IMR-90 (cell line): Measurements from ENCODE around the gene ENOX1. TPM values are rescaled to one million over a fixed set of nuclear protein-coding genes. Genes with fewer than 3 reads are reported as not detected.

Source experiments
- ATAC-seq: fragments of 200-7000 bp; cut with Tn5 transposase; 2 replicates; pipeline ENCODE4 v1.9.1; 2020; ENCODE audit warnings: low read depth, mild to moderate bottlenecking, moderate library complexity
- BruUV-seq: library from RNA; stranded (reverse); fragments of 400-500 nt; replicated peaks from 2 replicates; lab custom pipeline; 2021; lab: Mats Ljungman, UMichigan
- CTCF ChIA-PET: fragments of 300-600 bp; formaldehyde crosslinking; extraction: SDS; loops from one replicate; lab custom pipeline; 2021; ENCODE audit warnings: antibody characterized with exemption; lab: Yijun Ruan, JAX
- POLR2A ChIA-PET: fragments of 300-600 bp; sonication (Branson Sonifier 250); formaldehyde crosslinking; loops from one replicate; lab custom pipeline; 2022; ENCODE audit warnings: antibody characterized with exemption; ENCODE audit not compliant: unreplicated experiment; lab: Charles Lee
- DNase-seq: peaks from one replicate; pipeline ENCODE4 v3.0.0; 2013
- H2AFZ ChIP-seq: replicated peaks from 2 replicates; pipeline ENCODE3; 2013; ENCODE audit warnings: low read length, mild to moderate bottlenecking; ENCODE audit not compliant: poor library complexity
- H2AK5ac ChIP-seq: 2 replicates; pipeline ENCODE4 v1.6.1; 2013; ENCODE audit warnings: low read depth, low read length, inconsistent platforms
- H2AK9ac ChIP-seq: replicated peaks from 2 replicates; pipeline ENCODE3; 2013; ENCODE audit warnings: mild to moderate bottlenecking, low read depth, low read length, moderate library complexity; ENCODE audit not compliant: poor library complexity
- H2BK120ac ChIP-seq: 2 replicates; pipeline ENCODE4 v1.6.1; 2013; ENCODE audit warnings: low read depth, low read length, inconsistent platforms
- H2BK15ac ChIP-seq: 3 replicates; pipeline ENCODE4 v1.6.1; 2013; ENCODE audit warnings: low read depth, low read length, inconsistent platforms
- H2BK20ac ChIP-seq: 2 replicates; pipeline ENCODE4 v1.6.1; 2013; ENCODE audit warnings: low read depth, mild to moderate bottlenecking, inconsistent platforms, low read length, moderate library complexity
- H2BK5ac ChIP-seq: 2 replicates; pipeline ENCODE4 v1.6.1; 2013; ENCODE audit warnings: mild to moderate bottlenecking, low read depth, low read length, inconsistent platforms; ENCODE audit not compliant: poor library complexity, severe bottlenecking
- H3K14ac ChIP-seq: replicated peaks from 2 replicates; pipeline ENCODE4 v1.6.1; 2013; ENCODE audit warnings: low read depth, low read length, inconsistent platforms
- H3K18ac ChIP-seq: 2 replicates; pipeline ENCODE4 v1.6.1; 2013; ENCODE audit warnings: low read depth, low read length, control low read depth
- H3K23ac ChIP-seq: 2 replicates; pipeline ENCODE4 v1.6.1; 2013; ENCODE audit warnings: low read depth, low read length, inconsistent platforms
- H3K27ac ChIP-seq: 2 replicates; pipeline ENCODE4 v1.5.1; 2013; ENCODE audit warnings: mild to moderate bottlenecking, control low read depth, low read length; ENCODE audit not compliant: insufficient read depth
- H3K27me3 ChIP-seq: 2 replicates; pipeline ENCODE4 v1.6.1; 2013; ENCODE audit warnings: low read length; ENCODE audit not compliant: control insufficient read depth, insufficient read depth
- H3K36me3 ChIP-seq: 2 replicates; pipeline ENCODE4 v1.6.1; 2013; ENCODE audit warnings: low read length, mixed read lengths; ENCODE audit not compliant: control insufficient read depth, insufficient read depth
- H3K4ac ChIP-seq: 2 replicates; pipeline ENCODE4 v1.6.1; 2013; ENCODE audit warnings: low read depth, low read length, inconsistent platforms
- H3K4me1 ChIP-seq: 2 replicates; pipeline ENCODE4 v1.6.1; 2013; ENCODE audit warnings: low read length, mixed read lengths; ENCODE audit not compliant: control insufficient read depth, insufficient read depth
- H3K4me2 ChIP-seq: 2 replicates; pipeline ENCODE4 v1.6.1; 2013; ENCODE audit warnings: low read depth, mild to moderate bottlenecking, control low read depth, low read length, moderate library complexity
- H3K4me3 ChIP-seq: 2 replicates; pipeline ENCODE4 v1.5.1; 2013; ENCODE audit warnings: low read depth, mild to moderate bottlenecking, control low read depth, low read length, moderate library complexity; ENCODE audit not compliant: insufficient read depth
- H3K56ac ChIP-seq: 2 replicates; pipeline ENCODE4 v1.6.1; 2013; ENCODE audit warnings: low read length, inconsistent platforms; ENCODE audit not compliant: insufficient read depth; ENCODE audit errors: extremely low read depth
- H3K79me1 ChIP-seq, 2 experiments: 2 replicates each; pipeline ENCODE4 v1.6.1; 2013; ENCODE audit warnings: low read length in 2 of 2, inconsistent platforms in 1 of 2, low read depth in 1 of 2
- H3K9ac ChIP-seq: 2 replicates; pipeline ENCODE4 v1.6.1; 2013; ENCODE audit warnings: low read depth, low read length, control low read depth
- H3K9me1 ChIP-seq: 2 replicates; pipeline ENCODE4 v1.6.1; 2013; ENCODE audit warnings: low read length, inconsistent platforms; ENCODE audit not compliant: insufficient read depth
- H3K9me3 ChIP-seq: 2 replicates; pipeline ENCODE4 v1.6.1; 2013; ENCODE audit warnings: low read length; ENCODE audit not compliant: control insufficient read depth, insufficient read depth
- H4K20me1 ChIP-seq: 2 replicates; pipeline ENCODE4 v1.6.1; 2013; ENCODE audit warnings: low read length, inconsistent platforms; ENCODE audit not compliant: insufficient read depth
- H4K5ac ChIP-seq: 2 replicates; pipeline ENCODE4 v1.6.1; 2013; ENCODE audit warnings: mild to moderate bottlenecking, low read depth, low read length, control low read depth
- H4K8ac ChIP-seq, 2 experiments: 2 replicates each; pipeline ENCODE4 v1.6.1; 2013; ENCODE audit warnings: low read depth in 2 of 2, low read length in 2 of 2, control low read depth in 1 of 2, inconsistent platforms in 1 of 2
- H4K91ac ChIP-seq: 2 replicates; pipeline ENCODE4 v1.6.1; 2013; ENCODE audit warnings: low read depth, low read length, inconsistent platforms; ENCODE audit not compliant: insufficient read depth
- BHLHE40 ChIP-seq: fragments of 150-350 bp; IDR thresholded peaks from 2 replicates; pipeline ENCODE4 v1.6.1; 2016; ENCODE audit warnings: mild to moderate bottlenecking, low read depth, low read length
- CEBPB ChIP-seq: IDR thresholded peaks from 2 replicates; pipeline ENCODE4 v1.6.1; 2012; ENCODE audit warnings: low read depth, low read length, improper control_type of control experiment
- CHD1 ChIP-seq: IDR thresholded peaks from 2 replicates; pipeline ENCODE4 v1.6.1; 2012; ENCODE audit warnings: low read depth, low read length, improper control_type of control experiment
- CTCF ChIP-seq: conservative IDR thresholded peaks from 2 replicates; pipeline ENCODE4 v1.5.1; 2012; ENCODE audit warnings: mild to moderate bottlenecking, low read depth, low read length, improper control_type of control experiment
- ELK1 ChIP-seq: fragments of 150-350 bp; IDR thresholded peaks from 2 replicates; pipeline ENCODE4 v1.6.1; 2016; ENCODE audit warnings: low read depth, mild to moderate bottlenecking, low read length, moderate library complexity, borderline replicate concordance
- MAFK ChIP-seq: IDR thresholded peaks from 2 replicates; pipeline ENCODE4 v1.6.1; 2012; ENCODE audit warnings: low read depth, low read length, improper control_type of control experiment
- MXI1 ChIP-seq: IDR thresholded peaks from 2 replicates; pipeline ENCODE4 v1.6.1; 2012; ENCODE audit warnings: low read depth, mild to moderate bottlenecking, low read length, moderate library complexity, borderline replicate concordance
- RCOR1 ChIP-seq: IDR thresholded peaks from 2 replicates; pipeline ENCODE4 v1.6.1; 2012; ENCODE audit warnings: mild to moderate bottlenecking, low read length, improper control_type of control experiment; ENCODE audit not compliant: insufficient replicate concordance
- RFX5 ChIP-seq: IDR thresholded peaks from 2 replicates; pipeline ENCODE4 v1.8.0; 2012; ENCODE audit warnings: low read depth, mild to moderate bottlenecking, low read length, moderate library complexity
- SMC3 ChIP-seq: fragments of 150-350 bp; IDR thresholded peaks from 2 replicates; pipeline ENCODE4 v1.6.1; 2016; ENCODE audit warnings: low read depth, mild to moderate bottlenecking, antibody characterized with exemption, low read length, moderate library complexity
- WGBS, 2 experiments: methylation state at CpG; one replicate each; pipeline versions ENCODE4 v1.1.5 to v1.1.7; 2013; ENCODE audit warnings: missing lambda C conversion rate in 2 of 2; ENCODE audit not compliant: insufficient read length in 1 of 2; ENCODE audit errors: extremely low coverage in 2 of 2; 5-methylcytosine and 5-hydroxymethylcytosine counted together
- dilution Hi-C: fragments of 300-500 bp; cut with HindIII; formaldehyde crosslinking; loops from one replicate; pipeline ENCODE4 v1.14.3; 2018; ENCODE audit warnings: low sequenced_read_pairs; ENCODE audit not compliant: unreplicated experiment
- in situ Hi-C: fragments of 300-500 bp; cut with MboI; formaldehyde crosslinking; loops from 3 replicates; pipeline ENCODE4 v1.14.3; 2019; ENCODE audit warnings: low sequenced_read_pairs, inconsistent platforms, mixed read lengths
- intact Hi-C: fragments of 100-400 bp; cut with micrococcal nuclease; formaldehyde crosslinking; loops from 2 replicates; pipeline ENCODE4 v1.10.0; 2022
- polyA plus RNA-seq, 3 experiments: library from polyadenylated mRNA; depleted of rRNA; stranded (reverse); fragments of >200 nt; gene quantifications; 2 replicates each; pipeline ENCODE4 v1.2.3, GENCODE V29; 2012; ENCODE audit warnings: low replicate concordance in 1 of 3
- total RNA-seq: library from RNA; depleted of rRNA; stranded (reverse); fragments of >200 nt; gene quantifications from 2 replicates; pipeline ENCODE4 v1.2.3, GENCODE V29; 2012

ENOX1 gene
- total and polyA plus RNA-seq, 2 of the 4 experiments (the other 2 are of a cell fraction), result 0.99 to 1.3 TPM

- Histone ChIP-seq H4K8ac (no peak overlapping the region), H2AK9ac (no peak overlapping the region), H2BK20ac (no peak overlapping the region), H3K56ac (no peak overlapping the region), H3K9ac (no peak overlapping the region), H3K18ac (no peak overlapping the region), H3K79me1 (no peaks in the 10 kb centered on the region), H2AK5ac (no peak overlapping the region), H2BK5ac (no peak overlapping the region), H2BK15ac (no peak overlapping the region), H2AFZ (no peak overlapping the region), H2BK120ac (no peak overlapping the region), H3K9me3 (no peaks in the 10 kb centered on the region), H3K9me1 (no peaks in the 10 kb centered on the region), H3K4me3 (no peak overlapping the region), H3K36me3 (no peaks in the 10 kb centered on the region), H3K4me1 (no peaks in the 10 kb centered on the region), H4K5ac (no peak overlapping the region), H3K23ac (no peak overlapping the region), H4K91ac (no peak overlapping the region), H3K27ac (no peak overlapping the region), H3K27me3 (peaks cover 8% of the 10 kb centered on the region), H3K14ac (no peak overlapping the region), H3K4me2 (no peak overlapping the region), H4K20me1 (no peaks in the 10 kb centered on the region), H3K4ac (no peak overlapping the region)
- DNase-seq, result no peak
- intact Hi-C loops (no loop called here), dilution Hi-C loops (no loop called here), in situ Hi-C loops (no loop called here)
- TF ChIP-seq CEBPB (no peak), MAFK (no peak), RCOR1 (no peak), SMC3 (no peak), CHD1 (no peak), CTCF (no peak), RFX5 (no peak), ELK1 (no peak), MXI1 (no peak), BHLHE40 (no peak)
- ATAC-seq, result no peak
- POLR2A ChIA-PET, result no interaction called here
- no CpG with 5 or more reads among the region's 7 CpGs for WGBS, 2 experiments
- CTCF ChIA-PET, result no interaction called here
- no TSS peak for BruUV-seq
Measured at GRCh38 chr13:43339145-43339804, 447.5 kb downstream of the ENOX1 start.
